Mucosa of gallbladder (tissue), 1 donor: ENCODE measurements around the gene FEM1C. TPM values are rescaled to one million over a fixed set of nuclear protein-coding genes. Genes with fewer than 3 reads are reported as not detected.
A peak's percentile ranks its signal among the peaks of the same experiment; 100 is the strongest.

Experiments used
- DNase-seq: peaks from one replicate; pipeline ENCODE4 v3.0.0-alpha.2; 2020; ENCODE audit warnings: low spot score
- total RNA-seq: library from RNA; stranded (reverse); gene quantifications from one replicate; pipeline ENCODE4 v1.2.1, GENCODE V29; 2021
- donor health status: DM: no; HTN: no; CAD: no.

The FEM1C gene
- total RNA-seq, 1 donor from 2014 or later, result 24.6 TPM

DNA sequence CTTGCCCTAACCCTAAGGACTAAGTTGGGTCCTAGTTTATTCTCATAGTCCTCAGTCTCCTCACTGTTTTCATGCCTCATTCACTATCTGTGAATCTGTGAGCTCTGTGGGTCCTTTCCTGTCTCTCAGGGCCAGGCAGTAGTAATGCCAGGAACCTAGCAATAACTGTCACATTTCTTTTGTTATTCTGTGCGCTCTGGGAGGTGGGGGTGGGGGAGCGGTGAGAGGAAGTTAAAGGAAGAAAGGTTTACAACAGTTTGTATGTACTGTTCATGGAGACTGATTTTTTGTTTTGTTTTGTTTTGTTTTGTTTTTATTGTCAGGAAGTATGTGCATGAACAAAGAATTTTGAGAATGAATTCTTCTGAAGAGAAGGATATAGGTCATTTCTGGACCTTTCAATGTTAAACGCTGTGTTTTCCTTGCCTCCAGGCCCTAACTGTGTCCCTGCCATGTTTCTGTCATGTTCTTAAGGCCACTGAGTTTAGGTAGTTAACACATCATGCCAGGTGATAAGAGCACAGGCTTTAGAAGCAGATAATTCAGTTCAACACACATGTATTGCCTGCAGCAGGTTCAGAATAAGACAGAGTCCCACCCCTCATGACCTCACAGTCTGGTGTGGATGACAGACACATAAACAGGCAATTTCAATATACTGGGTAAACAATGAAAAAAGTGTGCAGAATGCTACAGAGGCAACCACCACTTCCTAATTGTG, 13.3 kb upstream of the FEM1C start:
- no peak for DNase-seq

DNA sequence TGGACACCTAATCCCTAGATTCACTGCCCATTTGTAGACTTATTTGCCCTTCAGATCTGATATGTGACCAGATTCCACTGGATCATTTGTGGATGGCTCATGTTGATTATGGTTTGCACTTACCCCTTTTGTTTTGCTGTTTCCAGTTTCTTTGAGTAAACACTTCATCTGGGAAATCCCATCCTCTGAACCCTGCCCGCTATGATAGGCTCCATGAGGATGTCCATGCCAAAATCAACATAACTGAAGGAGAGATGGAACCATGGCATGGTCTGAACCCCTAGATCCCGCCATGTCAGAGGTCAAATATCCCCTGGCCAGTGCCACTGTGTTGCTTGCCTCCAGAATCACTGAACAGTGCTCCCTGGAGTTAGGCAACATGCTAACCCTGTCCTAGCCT, 11.7 kb upstream of the FEM1C start:
- DNase-seq, result no peak

DNA sequence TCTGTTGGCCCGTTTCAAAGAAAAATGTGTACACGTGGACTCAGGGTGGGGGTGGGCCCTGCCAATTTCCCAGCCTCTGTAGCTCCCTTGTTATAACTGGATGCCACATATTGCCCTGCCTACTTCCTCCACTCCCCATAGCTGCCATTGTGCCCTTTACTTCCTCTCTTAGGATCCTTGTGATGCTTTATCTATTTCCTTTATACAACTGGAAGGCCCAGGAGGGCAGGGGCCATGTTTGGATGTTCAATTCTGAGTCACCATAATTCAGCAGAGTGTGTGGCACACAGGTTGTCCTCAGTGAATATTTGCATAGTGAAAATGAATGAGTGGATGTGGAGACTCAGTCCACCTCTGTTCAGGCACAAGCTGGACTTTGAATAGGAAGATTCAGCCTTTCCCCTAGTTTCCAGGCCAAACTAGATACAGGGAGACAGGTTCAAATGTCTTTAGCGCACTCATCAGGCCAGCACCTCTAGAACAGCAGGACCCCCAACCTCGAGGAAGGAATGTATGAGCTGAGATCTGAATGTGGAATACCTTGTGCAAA, 10.6 kb upstream of the FEM1C start:
- no peak for DNase-seq

DNA sequence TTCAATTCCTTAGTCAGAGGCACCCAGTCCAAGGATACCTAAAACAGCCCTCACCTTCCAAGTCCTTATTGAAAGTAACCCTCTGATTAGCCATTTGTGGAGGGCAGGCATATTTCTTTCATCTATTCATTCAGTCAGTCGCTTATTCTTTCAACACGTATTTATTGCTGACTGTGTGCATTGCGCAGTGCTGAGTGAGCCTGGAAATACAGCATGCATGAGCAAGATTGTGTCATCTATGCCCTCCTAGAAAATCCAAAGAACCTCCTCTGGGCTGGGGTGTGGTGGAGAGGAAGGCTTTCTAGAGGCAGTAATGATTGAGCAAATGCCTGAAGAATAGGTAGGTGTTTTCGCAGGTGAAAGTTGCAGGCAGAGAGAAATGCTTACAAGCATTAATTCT, 8.5 kb upstream of the FEM1C start:
- DNase-seq, result no peak

DNA sequence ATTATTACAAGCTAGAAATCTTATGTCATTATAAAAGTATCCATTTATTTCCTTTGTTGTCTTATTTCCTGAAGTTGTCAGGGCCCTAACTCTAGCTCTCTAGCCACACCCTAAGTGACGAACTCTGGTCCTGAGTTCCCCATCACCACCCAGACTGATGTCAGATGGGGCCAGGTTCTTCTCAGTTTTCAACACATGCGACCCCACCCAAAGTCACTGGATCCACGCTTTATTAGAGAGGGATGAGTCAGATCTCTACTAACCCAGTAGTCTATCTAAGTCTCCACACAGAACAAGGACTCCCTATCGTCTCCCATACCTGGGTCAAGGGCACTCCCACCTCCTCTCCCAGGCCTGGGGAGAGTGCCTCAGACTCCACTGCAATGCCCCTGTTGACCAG, 6.8 kb upstream of the FEM1C start:
- no peak for DNase-seq

DNA sequence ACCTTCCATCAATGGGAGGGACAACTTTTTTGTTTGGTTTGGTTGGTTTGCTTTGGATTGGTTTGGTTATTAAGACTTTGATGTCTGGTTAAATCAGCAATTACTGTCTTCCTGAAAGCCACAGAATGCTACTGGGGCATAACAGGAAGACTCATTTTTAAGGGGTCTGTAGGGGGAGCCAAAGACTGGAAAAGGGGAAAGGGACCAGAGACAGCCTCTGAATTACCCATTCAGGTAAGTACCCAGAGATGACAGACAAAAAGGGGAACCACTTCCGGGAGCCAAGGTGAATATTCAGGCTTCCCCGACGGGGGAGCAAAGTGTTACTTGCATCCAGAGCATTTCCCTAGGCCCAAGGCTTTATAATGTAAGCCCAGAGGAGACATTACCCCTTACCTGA, 4.6 kb upstream of the FEM1C start:
- no peak for DNase-seq

DNA sequence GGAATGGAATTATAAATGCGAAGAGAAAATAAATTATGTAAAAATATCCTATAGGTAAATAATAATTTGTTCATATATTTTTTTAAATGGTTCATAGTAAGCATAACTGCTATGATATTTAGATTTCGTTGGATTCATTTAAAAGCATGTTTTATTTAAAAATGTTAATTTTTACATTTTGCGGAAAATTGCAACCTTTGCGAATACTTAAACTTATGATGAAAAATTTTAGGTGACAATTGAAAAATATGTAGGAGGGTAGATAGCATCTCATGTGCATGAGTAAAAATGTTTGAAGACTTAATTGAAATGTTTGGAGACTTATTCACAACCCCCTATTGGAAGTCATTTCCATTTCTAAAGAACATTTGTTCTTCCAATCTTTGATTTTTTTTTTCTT, 4.1 kb upstream of the FEM1C start:
- DNase-seq, result no peak

DNA sequence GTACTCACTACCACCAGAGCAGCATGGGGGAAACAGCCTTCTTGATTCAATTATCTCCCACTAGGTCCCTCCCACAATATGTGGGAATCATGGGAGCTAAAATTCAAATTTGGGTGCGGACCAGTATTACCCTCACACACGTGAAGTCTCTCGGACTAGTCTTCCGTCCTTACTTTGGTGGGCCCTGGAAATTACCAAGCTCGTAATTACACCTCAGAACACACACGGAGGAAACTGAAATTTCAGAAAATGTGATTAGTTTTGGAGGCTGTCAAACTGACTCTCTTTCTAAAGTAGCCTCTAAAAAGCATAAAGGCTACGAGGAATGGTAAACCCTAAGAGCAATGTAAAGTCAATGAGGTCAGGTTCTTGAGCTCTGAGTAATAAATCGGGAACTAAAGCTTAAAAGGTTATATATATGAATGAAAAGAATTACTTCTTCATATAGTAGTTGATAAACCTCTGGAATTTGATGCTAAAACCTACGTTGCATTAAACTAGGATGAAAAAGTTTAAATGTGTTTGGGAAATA, 842 bp upstream of the FEM1C start:
- no peak for DNase-seq

DNA sequence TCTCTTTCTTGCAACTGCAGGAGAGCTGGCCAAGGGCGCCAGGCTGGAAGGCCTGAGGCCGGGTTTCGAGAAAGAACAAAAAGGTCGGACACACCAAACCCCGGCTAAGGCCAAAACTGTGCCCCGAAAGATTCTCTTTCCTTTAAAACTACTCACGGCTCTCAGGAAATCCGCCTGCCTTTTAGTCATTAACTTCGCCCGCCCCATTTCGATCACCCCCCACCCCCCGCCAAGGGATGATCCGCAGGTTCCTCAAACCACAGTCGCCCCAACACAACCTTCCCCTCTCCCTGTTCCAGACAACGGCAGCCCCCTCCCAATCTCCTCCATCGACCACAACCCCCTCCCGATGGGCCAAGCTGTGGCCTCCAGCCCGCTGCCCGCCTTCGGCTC, 536 bp downstream of the FEM1C start:
- DNase-seq, result peak; percentile 40

DNA sequence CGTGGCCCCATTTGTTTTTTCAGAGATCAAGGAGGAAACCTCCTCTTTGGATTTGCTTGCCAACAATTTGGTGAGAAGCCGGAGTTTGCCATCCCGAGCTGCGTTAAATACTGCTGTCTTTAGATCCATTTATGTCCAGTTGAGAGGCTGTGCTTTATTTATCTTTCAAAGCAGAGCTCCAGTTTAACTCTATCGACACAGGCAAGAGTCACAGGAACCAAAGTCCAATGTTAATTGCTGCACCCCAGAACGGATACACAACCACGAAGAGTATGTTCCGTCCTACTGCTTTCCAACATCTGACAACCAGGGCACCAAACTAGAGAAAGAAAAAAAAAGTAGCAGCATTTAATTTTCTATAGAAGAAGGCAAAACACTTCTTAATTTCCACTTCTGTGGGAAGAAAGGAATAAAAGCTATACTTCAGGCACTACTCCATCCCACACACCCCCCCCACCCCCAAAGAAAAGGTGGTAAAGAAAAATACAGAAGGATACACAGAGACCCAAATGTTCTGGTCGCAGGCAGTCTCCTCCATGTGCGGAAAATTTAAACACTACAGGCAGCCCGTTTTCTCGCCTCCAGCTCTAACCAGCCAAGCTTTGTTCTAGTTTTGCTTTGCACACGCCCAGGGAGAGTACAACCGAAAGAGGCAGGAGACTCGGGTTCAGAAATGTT, 1.1 kb downstream of the FEM1C start:
- DNase-seq, result peak; percentile 12

DNA sequence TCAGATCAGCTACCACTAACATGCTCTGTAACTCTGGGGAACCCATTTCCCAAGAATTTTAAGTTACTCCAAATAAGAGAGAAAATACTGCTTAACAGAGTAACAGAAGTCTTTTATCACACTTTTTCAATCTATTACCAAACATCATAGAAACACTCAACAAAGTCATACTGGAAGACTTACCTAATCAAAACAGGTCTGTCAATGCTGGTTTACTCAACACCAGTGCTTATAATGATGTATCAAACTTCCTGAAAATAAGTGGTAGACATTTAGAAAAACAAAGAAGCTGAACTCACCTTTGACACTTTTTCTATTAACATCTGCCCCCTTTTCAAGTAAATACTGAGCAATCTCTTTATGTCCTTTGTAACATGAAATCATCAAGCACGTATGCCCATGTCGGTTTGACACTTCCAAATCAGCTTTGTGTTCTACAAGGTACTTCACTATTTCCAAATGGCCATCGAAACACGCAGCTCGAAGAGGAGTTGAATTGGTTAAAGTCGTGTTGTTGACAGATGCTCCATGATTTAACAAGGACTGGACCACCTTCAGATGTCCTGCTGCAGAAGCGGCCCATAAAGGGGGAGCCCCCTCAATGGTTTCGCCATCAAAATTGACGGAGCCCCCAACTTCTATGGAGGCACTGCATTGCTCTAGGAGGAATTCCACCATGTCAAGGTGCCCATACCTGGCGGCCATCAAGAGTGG, 1.8 kb downstream of the FEM1C start:
- no peak for DNase-seq

DNA sequence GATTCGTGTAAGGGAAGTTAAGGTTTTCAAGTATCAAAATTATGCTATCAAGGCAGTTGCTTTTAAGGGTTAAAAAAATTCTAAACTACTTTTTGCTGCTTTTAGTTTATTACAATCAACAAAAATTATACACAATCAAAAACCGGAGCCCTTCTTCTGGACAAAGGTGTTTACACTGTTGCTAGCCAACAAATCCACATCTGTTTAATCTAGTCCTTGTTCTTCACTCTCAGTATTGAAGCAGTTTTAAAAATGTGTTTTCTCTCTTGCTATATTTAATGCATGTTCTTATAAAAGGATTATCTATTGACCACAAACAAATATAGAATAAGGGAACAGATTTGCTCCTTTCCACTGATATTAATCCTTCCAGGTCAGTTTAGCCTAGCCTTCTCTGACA, 2.5 kb downstream of the FEM1C start:
- no peak for DNase-seq

DNA sequence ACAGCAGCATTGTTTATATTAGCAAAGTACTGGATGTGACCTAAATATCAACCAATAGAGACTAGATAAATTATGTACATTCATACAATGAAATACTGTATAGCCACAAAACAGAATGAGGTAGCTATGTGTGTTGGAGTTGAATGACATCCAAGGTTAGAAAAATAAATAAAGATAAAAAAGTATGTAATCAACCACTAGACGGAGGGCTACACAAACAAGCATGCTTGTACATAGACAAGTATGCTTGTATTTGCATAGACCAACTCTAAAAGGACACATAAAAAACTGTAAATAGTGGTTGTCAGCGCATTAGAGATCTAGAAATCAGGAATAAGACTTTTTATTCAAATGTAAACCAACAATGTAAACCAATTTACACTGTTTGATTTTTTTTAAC, 3.0 kb downstream of the FEM1C start:
- DNase-seq, result no peak

DNA sequence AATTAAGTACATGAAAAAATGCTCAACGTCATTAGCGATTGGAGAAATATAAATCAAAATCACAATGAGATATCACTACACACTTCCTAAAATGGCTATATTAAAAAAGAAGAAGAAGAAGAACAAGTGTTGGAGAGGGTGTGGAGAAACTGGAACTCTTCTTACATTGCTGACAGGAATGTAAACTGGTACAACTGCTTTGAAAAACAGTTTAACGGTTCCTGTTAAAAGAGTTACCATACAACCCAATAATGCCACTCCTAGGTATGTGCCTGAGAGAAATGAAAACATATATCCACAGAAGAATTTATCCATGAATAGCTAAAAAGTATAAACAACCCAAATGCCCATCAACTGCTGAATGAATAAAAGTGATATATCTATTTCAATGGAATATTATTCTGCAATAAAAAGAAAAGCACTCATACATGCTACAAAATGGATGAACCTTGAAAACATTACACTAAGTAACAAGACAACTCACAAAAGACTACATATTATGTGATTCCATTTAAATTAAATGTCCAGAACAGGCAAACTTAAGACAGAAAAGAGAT, 9.0 kb downstream of the FEM1C start:
- DNase-seq, result no peak

DNA sequence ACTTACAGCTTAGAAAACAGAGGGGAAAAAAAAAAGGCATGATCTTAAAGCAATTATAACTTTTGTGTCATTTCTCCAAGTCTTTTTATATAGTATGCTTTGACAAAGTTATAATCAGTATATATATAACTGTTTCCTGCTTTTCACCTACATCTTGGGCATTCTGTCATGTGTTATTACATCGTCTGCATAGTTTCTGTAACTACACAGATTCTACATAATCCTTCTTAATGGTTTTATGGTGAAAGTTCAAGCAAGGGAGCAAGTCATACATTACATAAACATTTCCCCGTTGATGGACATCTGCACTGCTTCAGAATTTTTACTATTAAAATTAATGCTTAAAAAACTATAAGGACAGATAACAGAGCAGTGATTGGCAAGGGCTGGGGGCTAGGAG, 12.1 kb downstream of the FEM1C start:
- DNase-seq, result no peak

DNA sequence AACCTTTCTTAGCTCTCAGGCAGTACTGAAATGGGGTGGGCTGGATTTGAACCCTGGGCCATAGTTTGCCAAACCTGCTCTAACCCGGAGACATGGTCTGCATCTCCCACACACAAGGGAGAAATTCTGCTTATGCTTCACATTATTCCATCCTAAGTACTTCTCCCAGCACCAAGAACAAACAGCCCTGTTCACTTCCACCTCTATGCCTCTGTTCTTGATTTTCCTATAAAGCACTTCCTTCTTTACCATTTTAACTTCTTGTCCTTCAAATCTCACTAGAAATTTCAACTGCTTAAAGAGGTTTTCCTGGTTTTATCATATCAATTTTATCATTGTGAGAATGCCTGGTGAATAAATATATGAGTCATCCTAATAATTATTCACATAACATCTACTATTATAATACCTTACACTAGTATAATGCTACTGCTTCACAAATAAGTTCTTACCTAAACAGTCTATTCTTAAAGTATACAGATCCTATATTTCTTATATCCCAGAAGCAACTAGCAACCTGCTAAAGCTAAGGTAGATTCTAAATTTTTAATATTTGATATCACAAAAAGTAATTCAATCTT, 12.7 kb downstream of the FEM1C start:
- DNase-seq, result no peak

DNA sequence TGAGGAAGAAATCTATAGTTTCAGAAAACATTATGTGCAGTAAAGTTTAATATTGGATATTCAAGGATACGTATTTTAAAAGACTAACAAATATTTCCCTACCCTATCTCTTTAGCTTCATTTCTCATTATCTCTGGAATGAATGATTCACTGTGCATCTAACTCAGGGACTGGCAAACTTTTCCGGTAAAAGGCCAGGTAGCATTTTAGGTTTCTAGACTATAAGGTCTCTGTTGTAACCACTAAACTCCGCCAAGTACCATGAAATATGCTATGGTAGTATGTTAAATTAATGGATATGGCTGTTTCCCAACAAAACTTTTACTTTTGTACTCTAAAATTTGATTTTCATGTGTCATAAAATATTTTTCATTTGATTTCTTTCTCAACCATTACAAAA, 13.2 kb downstream of the FEM1C start:
- no peak for DNase-seq

DNA sequence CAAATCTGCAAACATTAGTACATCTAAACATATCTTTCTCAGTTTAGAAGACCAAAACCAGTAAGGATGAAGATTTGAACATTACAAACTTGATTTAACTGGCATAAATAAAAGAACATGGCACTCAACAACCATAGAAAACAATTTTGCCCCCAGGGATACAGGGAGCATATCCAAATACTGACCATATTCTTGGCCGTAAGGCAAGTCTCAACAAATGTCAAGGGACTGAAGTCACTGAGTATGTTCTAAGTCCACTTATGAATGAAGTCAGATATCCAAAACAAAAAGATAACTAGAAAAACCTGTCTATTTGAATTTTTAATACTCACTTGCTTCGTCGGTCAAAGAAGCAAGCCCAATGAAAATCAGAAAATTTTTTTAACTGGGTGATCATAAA, 14.1 kb downstream of the FEM1C start:
- DNase-seq, result no peak

DNA sequence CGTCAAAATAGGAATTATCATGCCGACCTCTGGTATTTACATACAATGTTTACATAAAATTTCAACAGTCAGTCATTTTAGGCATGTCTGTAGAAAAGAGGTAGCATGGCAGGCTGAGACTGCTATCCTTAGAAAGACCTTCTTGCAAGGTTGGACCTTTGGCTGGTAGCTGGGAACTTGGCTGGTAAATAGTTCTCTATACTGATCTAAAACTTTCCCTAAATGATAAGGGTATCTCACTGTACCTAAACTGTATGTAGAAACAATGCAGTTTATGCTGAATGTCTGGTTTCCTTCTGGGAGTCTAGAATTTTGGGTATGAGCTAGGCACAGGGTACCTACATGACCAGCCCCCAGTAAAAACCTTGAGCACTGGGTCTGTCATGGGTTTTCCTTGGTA, 18.0 kb downstream of the FEM1C start:
- no peak for DNase-seq

DNA sequence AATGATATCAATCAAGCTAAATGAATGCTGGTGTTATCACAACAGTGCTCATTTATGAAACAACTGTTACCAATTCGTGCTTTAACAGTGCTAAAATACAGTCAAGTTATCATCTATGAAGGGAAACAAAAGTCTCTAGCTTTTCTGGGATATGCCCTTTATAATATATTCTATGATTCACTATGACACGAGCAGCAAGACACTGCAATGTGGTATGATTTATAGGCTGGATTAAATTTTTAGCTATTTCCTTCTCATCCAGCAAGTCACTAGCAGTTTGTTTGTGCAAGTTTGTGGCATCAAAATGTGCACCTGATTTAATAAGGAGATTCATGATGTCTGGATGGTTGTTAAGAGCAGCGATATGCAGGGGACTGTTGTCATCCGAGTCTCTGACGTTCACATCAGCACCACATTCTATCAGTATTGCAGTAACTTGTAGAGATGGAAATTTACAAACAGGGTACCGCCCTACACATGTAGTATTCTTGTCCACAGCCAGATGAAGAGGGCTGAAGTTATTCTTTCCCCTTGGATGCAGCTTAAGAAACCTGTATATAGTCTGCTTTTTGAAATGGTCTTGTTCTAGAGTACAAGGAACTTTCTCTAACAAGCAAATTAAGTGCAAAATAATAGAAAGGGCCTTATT, 20.3 kb downstream of the FEM1C start:
- no peak for DNase-seq

DNA sequence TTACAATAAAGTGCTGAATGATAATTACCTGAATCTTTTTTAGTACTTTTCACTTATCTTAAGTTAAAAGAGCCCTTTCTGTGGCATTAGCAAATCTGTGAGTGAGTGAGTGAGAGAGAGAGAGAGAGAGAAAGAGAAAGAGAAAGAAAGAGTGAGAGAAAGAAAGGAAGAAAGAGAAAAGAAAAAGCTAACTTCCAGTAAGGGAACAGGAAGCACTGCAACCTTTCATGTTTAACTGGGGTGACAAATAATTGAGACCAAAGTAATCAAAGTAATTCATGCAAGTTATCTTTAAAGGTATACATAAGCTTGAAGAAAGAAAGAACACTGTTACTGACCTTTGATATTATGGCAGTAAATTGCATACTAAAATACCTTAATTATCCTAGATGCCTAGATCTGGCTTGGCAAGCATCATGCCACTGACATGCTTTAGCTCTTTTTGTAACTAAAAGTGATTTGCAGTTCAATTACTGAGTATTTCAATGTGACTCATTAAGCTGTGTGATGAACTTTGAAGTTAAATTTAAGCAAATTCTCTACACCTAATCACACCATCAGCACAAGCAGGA, 21.7 kb downstream of the FEM1C start:
- DNase-seq, result no peak
